ENCODE data around the gene PARD3.
A peak's percentile ranks its signal among the peaks of the same experiment; 100 is the strongest.

PARD3 gene

GRCh38 chr10:34384372-34384771 is 430.7 kb downstream of the PARD3 start:
- POLR2A ChIA-PET = no interaction called here
- no peaks in the 10 kb centered on the region for H3K9me3 ChIP-seq (ENCODE audit: control extremely low read depth in 1 of 5, control insufficient read depth in 4 of 5, insufficient read depth in 2 of 5, low read depth in 1 of 5, low read length in 4 of 5)
- CTCF ChIA-PET = no interaction called here
- H3K27ac ChIP-seq (ENCODE audit: insufficient read depth in 1 of 2, low read depth in 1 of 2, low read length in 2 of 2, poor library complexity in 1 of 2, severe bottlenecking in 2 of 2) = no peak overlapping the region
- no peaks in the 10 kb centered on the region for H3K4me1 ChIP-seq (ENCODE audit: control extremely low read depth in 1 of 4, control insufficient read depth in 4 of 4, insufficient read depth in 4 of 4, low read length in 3 of 4)
- DNase-seq = no peak
- WGBS (ENCODE audit: insufficient coverage) = 95% methylated on average over 3 of the region's 4 CpGs
- no peak overlapping the region for H3K4me3 ChIP-seq (ENCODE audit: control insufficient read depth in 1 of 7, extremely low read depth in 1 of 7, insufficient read depth in 4 of 7, low read depth in 2 of 7, low read length in 6 of 7)
- no peaks in the 10 kb centered on the region for H3K27me3 ChIP-seq (replicated peaks in 2 of 5; ENCODE audit: control insufficient read depth in 4 of 5, insufficient read depth in 5 of 5, low read length in 4 of 5)
- H3K36me3 ChIP-seq (ENCODE audit: control insufficient read depth in 4 of 4, insufficient read depth in 4 of 4, low read length in 3 of 4) = no peaks in the 10 kb centered on the region

- no peak for DNase-seq
- no peak overlapping the region for H3K4me3 ChIP-seq (ENCODE audit: control insufficient read depth in 1 of 7, extremely low read depth in 1 of 7, insufficient read depth in 4 of 7, low read depth in 2 of 7, low read length in 6 of 7)
- no peaks in the 10 kb centered on the region for H3K27me3 ChIP-seq (replicated peaks in 2 of 5; ENCODE audit: control insufficient read depth in 4 of 5, insufficient read depth in 5 of 5, low read length in 4 of 5)
- 100% methylated on average over 6 of the region's 10 CpGs for WGBS (ENCODE audit: insufficient coverage)
- no peaks in the 10 kb centered on the region for H3K36me3 ChIP-seq (ENCODE audit: control insufficient read depth in 4 of 4, insufficient read depth in 4 of 4, low read length in 3 of 4)
- ChIA-PET CTCF (no interaction called here), POLR2A (no interaction called here)
- H3K27ac ChIP-seq (ENCODE audit: insufficient read depth in 1 of 2, low read depth in 1 of 2, low read length in 2 of 2, poor library complexity in 1 of 2, severe bottlenecking in 2 of 2) = no peak overlapping the region
- H3K4me1 ChIP-seq (ENCODE audit: control extremely low read depth in 1 of 4, control insufficient read depth in 4 of 4, insufficient read depth in 4 of 4, low read length in 3 of 4) = no peaks in the 10 kb centered on the region
- no peaks in the 10 kb centered on the region for H3K9me3 ChIP-seq (ENCODE audit: control extremely low read depth in 1 of 5, control insufficient read depth in 4 of 5, insufficient read depth in 2 of 5, low read depth in 1 of 5, low read length in 4 of 5)
These were observed 432.5 kb downstream of the PARD3 start for GRCh38 chr10:34382626-34383025.

GRCh38 chr10:34380856-34381255 is 434.2 kb downstream of the PARD3 start:
- H3K4me3 ChIP-seq (ENCODE audit: control insufficient read depth in 1 of 7, extremely low read depth in 1 of 7, insufficient read depth in 4 of 7, low read depth in 2 of 7, low read length in 6 of 7) = no peak overlapping the region
- 100% methylated on average over 1 of the region's 3 CpGs for WGBS (ENCODE audit: insufficient coverage)
- H3K27me3 ChIP-seq (replicated peaks in 2 of 5; ENCODE audit: control insufficient read depth in 4 of 5, insufficient read depth in 5 of 5, low read length in 4 of 5) = no peaks in the 10 kb centered on the region
- H3K27ac ChIP-seq (ENCODE audit: insufficient read depth in 1 of 2, low read depth in 1 of 2, low read length in 2 of 2, poor library complexity in 1 of 2, severe bottlenecking in 2 of 2) = no peak overlapping the region
- H3K4me1 ChIP-seq (ENCODE audit: control extremely low read depth in 1 of 4, control insufficient read depth in 4 of 4, insufficient read depth in 4 of 4, low read length in 3 of 4) = peaks cover 0 to 7% (median 0%) of the 10 kb centered on the region in 4 experiments
- ChIA-PET POLR2A (no interaction called here), CTCF (no interaction called here)
- DNase-seq = no peak
- no peaks in the 10 kb centered on the region for H3K9me3 ChIP-seq (ENCODE audit: control extremely low read depth in 1 of 5, control insufficient read depth in 4 of 5, insufficient read depth in 2 of 5, low read depth in 1 of 5, low read length in 4 of 5)
- no peaks in the 10 kb centered on the region for H3K36me3 ChIP-seq (ENCODE audit: control insufficient read depth in 4 of 4, insufficient read depth in 4 of 4, low read length in 3 of 4)

GRCh38 chr10:34378297-34378696 is 436.8 kb downstream of the PARD3 start:
- POLR2A ChIA-PET = no interaction called here
- Histone ChIP-seq H3K27me3 (replicated peaks in 2 of 5; ENCODE audit: control insufficient read depth in 4 of 5, insufficient read depth in 5 of 5, low read length in 4 of 5) (no peaks in the 10 kb centered on the region), H3K9me3 (ENCODE audit: control extremely low read depth in 1 of 5, control insufficient read depth in 4 of 5, insufficient read depth in 2 of 5, low read depth in 1 of 5, low read length in 4 of 5) (no peaks in the 10 kb centered on the region), H3K36me3 (ENCODE audit: control insufficient read depth in 4 of 4, insufficient read depth in 4 of 4, low read length in 3 of 4) (no peaks in the 10 kb centered on the region), H3K4me1 (ENCODE audit: control extremely low read depth in 1 of 4, control insufficient read depth in 4 of 4, insufficient read depth in 4 of 4, low read length in 3 of 4) (peaks cover 0 to 21% (median 8%) of the 10 kb centered on the region in 4 experiments), H3K4me3 (ENCODE audit: control insufficient read depth in 1 of 7, extremely low read depth in 1 of 7, insufficient read depth in 4 of 7, low read depth in 2 of 7, low read length in 6 of 7) (no peak overlapping the region), H3K27ac (ENCODE audit: insufficient read depth in 1 of 2, low read depth in 1 of 2, low read length in 2 of 2, poor library complexity in 1 of 2, severe bottlenecking in 2 of 2) (no peak overlapping the region)
- DNase-seq = no peak
- CTCF ChIA-PET = no interaction called here

GRCh38 chr10:34377833-34378232 is 437.3 kb downstream of the PARD3 start:
- DNase-seq = no peak
- ChIA-PET POLR2A (no interaction called here), CTCF (no interaction called here)
- Histone ChIP-seq H3K4me1 (ENCODE audit: control extremely low read depth in 1 of 4, control insufficient read depth in 4 of 4, insufficient read depth in 4 of 4, low read length in 3 of 4) (peaks cover 0 to 21% (median 8%) of the 10 kb centered on the region in 4 experiments), H3K4me3 (ENCODE audit: control insufficient read depth in 1 of 7, extremely low read depth in 1 of 7, insufficient read depth in 4 of 7, low read depth in 2 of 7, low read length in 6 of 7) (no peak overlapping the region), H3K9me3 (ENCODE audit: control extremely low read depth in 1 of 5, control insufficient read depth in 4 of 5, insufficient read depth in 2 of 5, low read depth in 1 of 5, low read length in 4 of 5) (no peaks in the 10 kb centered on the region), H3K36me3 (ENCODE audit: control insufficient read depth in 4 of 4, insufficient read depth in 4 of 4, low read length in 3 of 4) (no peaks in the 10 kb centered on the region), H3K27me3 (replicated peaks in 2 of 5; ENCODE audit: control insufficient read depth in 4 of 5, insufficient read depth in 5 of 5, low read length in 4 of 5) (no peaks in the 10 kb centered on the region), H3K27ac (ENCODE audit: insufficient read depth in 1 of 2, low read depth in 1 of 2, low read length in 2 of 2, poor library complexity in 1 of 2, severe bottlenecking in 2 of 2) (no peak overlapping the region)
- 100% methylated on average over 3 of the region's 5 CpGs for WGBS (ENCODE audit: insufficient coverage)

- ChIA-PET POLR2A (no interaction called here), CTCF (interaction anchor here (0.8 kb wide), 1 partner anchor 28 kb away, joined by 3 read pairs; no protein-coding TSS in a partner anchor)
- Histone ChIP-seq H3K36me3 (ENCODE audit: control insufficient read depth in 4 of 4, insufficient read depth in 4 of 4, low read length in 3 of 4) (no peaks in the 10 kb centered on the region), H3K27ac (ENCODE audit: insufficient read depth in 1 of 2, low read depth in 1 of 2, low read length in 2 of 2, poor library complexity in 1 of 2, severe bottlenecking in 2 of 2) (no peak overlapping the region), H3K4me3 (ENCODE audit: control insufficient read depth in 1 of 7, extremely low read depth in 1 of 7, insufficient read depth in 4 of 7, low read depth in 2 of 7, low read length in 6 of 7) (peak overlapping the region in 2 of 7 experiments; percentile 12 to 13), H3K27me3 (replicated peaks in 2 of 5; ENCODE audit: control insufficient read depth in 4 of 5, insufficient read depth in 5 of 5, low read length in 4 of 5) (no peaks in the 10 kb centered on the region), H3K9me3 (ENCODE audit: control extremely low read depth in 1 of 5, control insufficient read depth in 4 of 5, insufficient read depth in 2 of 5, low read depth in 1 of 5, low read length in 4 of 5) (no peaks in the 10 kb centered on the region), H3K4me1 (ENCODE audit: control extremely low read depth in 1 of 4, control insufficient read depth in 4 of 4, insufficient read depth in 4 of 4, low read length in 3 of 4) (peaks cover 0 to 21% (median 8%) of the 10 kb centered on the region in 4 experiments)
- 75% methylated on average over 4 of the region's 6 CpGs for WGBS (ENCODE audit: insufficient coverage)
- DNase-seq = peak in 2 of 3 donors; percentile 35 to 48
These were observed 440.6 kb downstream of the PARD3 start for GRCh38 chr10:34374356-34375045.

GRCh38 chr10:34373211-34373610 is 441.9 kb downstream of the PARD3 start:
- H3K4me3 ChIP-seq (ENCODE audit: control insufficient read depth in 1 of 7, extremely low read depth in 1 of 7, insufficient read depth in 4 of 7, low read depth in 2 of 7, low read length in 6 of 7) = no peak overlapping the region
- no peaks in the 10 kb centered on the region for H3K27me3 ChIP-seq (replicated peaks in 2 of 5; ENCODE audit: control insufficient read depth in 4 of 5, insufficient read depth in 5 of 5, low read length in 4 of 5)
- no peaks in the 10 kb centered on the region for H3K36me3 ChIP-seq (ENCODE audit: control insufficient read depth in 4 of 4, insufficient read depth in 4 of 4, low read length in 3 of 4)
- ChIA-PET CTCF (interaction anchor here (0.6 kb wide), 1 partner anchor 282 kb away, joined by 3 read pairs; no protein-coding TSS in a partner anchor), POLR2A (no interaction called here)
- WGBS (ENCODE audit: insufficient coverage) = no CpG with 5 or more reads among the region's 4 CpGs
- H3K4me1 ChIP-seq (ENCODE audit: control extremely low read depth in 1 of 4, control insufficient read depth in 4 of 4, insufficient read depth in 4 of 4, low read length in 3 of 4) = peaks cover 0 to 21% (median 8%) of the 10 kb centered on the region in 4 experiments
- H3K27ac ChIP-seq (ENCODE audit: insufficient read depth in 1 of 2, low read depth in 1 of 2, low read length in 2 of 2, poor library complexity in 1 of 2, severe bottlenecking in 2 of 2) = no peak overlapping the region
- DNase-seq = no peak
- H3K9me3 ChIP-seq (ENCODE audit: control extremely low read depth in 1 of 5, control insufficient read depth in 4 of 5, insufficient read depth in 2 of 5, low read depth in 1 of 5, low read length in 4 of 5) = no peaks in the 10 kb centered on the region
